Keratinocyte (primary cell): Measurements from ENCODE around the gene UTP11.

Source experiments
- EZH2 ChIP-seq: IDR thresholded peaks from one replicate; pipeline ENCODE4 v1.6.1; 2012; ENCODE audit warnings: inconsistent platforms, mild to moderate bottlenecking, low read length, moderate library complexity
- TF ChIP-seq, protein P1 (sequence below), 3 experiments: IDR thresholded peaks in 1 of 3; conservative IDR thresholded peaks in 1 of 3; optimal IDR thresholded peaks in 1 of 3; 2 replicates in 2 of 3; 3 replicates in 1 of 3; pipeline versions ENCODE3 to v1.5.1; 2011; ENCODE audit warnings: low read length in 3 of 3, mild to moderate bottlenecking in 3 of 3, moderate library complexity in 2 of 3, control low read depth in 1 of 3, inconsistent platforms in 1 of 3; ENCODE audit not compliant: insufficient read depth in 2 of 3; ENCODE audit errors: extremely low read depth in 1 of 3

DNA sequence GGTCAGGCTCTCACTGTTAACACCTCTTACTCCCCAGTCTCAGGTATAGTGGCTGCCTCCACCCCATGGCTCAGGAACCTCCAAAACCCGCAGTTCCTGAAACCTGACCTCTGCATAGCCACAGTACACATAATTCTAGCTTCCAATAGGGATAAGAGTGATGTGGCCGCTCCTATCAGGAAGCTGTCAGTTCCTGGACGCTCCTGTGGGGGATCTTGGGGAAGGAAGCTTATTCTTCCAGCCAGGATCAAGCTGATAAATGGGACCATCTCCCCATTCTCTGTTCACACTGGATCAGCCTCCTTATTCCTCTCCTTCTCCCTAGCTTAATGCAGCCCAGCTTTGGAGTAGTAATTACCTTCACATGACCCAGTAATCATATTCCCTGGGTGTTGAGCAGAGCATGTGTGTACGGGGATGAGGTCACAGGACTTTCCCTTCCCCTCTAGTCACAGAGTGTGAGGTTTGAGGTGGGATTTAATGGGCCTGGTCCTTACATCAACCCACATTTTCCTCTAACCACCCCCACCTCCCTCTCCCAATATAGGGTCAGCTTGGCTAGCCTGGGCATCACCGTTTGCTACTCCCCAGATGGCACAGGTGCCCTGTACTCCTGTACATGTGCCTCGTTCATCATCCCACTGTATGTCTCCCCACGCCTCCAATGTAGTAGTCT is 41.0 kb downstream of the UTP11 start:
- TF ChIP-seq, protein P1, sequence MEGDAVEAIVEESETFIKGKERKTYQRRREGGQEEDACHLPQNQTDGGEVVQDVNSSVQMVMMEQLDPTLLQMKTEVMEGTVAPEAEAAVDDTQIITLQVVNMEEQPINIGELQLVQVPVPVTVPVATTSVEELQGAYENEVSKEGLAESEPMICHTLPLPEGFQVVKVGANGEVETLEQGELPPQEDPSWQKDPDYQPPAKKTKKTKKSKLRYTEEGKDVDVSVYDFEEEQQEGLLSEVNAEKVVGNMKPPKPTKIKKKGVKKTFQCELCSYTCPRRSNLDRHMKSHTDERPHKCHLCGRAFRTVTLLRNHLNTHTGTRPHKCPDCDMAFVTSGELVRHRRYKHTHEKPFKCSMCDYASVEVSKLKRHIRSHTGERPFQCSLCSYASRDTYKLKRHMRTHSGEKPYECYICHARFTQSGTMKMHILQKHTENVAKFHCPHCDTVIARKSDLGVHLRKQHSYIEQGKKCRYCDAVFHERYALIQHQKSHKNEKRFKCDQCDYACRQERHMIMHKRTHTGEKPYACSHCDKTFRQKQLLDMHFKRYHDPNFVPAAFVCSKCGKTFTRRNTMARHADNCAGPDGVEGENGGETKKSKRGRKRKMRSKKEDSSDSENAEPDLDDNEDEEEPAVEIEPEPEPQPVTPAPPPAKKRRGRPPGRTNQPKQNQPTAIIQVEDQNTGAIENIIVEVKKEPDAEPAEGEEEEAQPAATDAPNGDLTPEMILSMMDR (optimal IDR thresholded peaks at IDR 0.05 in 1 of 3, IDR thresholded peaks at IDR 0.05 in 1 of 3, conservative IDR thresholded peaks at IDR 0.05 in 1 of 3; ENCODE audit: extremely low read depth in 1 of 3, insufficient read depth in 2 of 3, low read length in 3 of 3): no peak
- TF ChIP-seq EZH2: no peak
